ENCODE measurements around the gene GULP1. TPM values are rescaled to one million over a fixed set of nuclear protein-coding genes. Genes with fewer than 3 reads are reported as not detected.
A peak's percentile ranks its signal among the peaks of the same experiment; 100 is the strongest.

Gene GULP1
- total and polyA plus RNA-seq, 11 donors = 1.1 to 8.3 (median 4.7) TPM

- TF ChIP-seq POLR2A (IDR thresholded peaks at IDR 0.05) = no peak
- TF ChIP-seq, protein P1, sequence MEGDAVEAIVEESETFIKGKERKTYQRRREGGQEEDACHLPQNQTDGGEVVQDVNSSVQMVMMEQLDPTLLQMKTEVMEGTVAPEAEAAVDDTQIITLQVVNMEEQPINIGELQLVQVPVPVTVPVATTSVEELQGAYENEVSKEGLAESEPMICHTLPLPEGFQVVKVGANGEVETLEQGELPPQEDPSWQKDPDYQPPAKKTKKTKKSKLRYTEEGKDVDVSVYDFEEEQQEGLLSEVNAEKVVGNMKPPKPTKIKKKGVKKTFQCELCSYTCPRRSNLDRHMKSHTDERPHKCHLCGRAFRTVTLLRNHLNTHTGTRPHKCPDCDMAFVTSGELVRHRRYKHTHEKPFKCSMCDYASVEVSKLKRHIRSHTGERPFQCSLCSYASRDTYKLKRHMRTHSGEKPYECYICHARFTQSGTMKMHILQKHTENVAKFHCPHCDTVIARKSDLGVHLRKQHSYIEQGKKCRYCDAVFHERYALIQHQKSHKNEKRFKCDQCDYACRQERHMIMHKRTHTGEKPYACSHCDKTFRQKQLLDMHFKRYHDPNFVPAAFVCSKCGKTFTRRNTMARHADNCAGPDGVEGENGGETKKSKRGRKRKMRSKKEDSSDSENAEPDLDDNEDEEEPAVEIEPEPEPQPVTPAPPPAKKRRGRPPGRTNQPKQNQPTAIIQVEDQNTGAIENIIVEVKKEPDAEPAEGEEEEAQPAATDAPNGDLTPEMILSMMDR (IDR thresholded peaks at IDR 0.05) = no peak
- H3K9me3 ChIP-seq = no peaks in the 10 kb centered on the region
- H3K27ac ChIP-seq = peak overlapping the region in 6 of 12 donors; percentile 6 to 62 (median 50)
- intact Hi-C loops (cut with DNase I) = no loop called here
- peaks cover 0 to 23% (median 0%) of the 10 kb centered on the region in 12 donors for H3K4me1 ChIP-seq
- H3K27me3 ChIP-seq = no peaks in the 10 kb centered on the region
- DNase-seq (peak in 3 of 5 donors; percentile 29 to 48 (median 30)), ATAC-seq (peak; percentile 64 to 70 (median 67))
- WGBS, 4 donors = 81 to 95% (median 91%) methylated on average over 1 of the region's 1 CpG
- H3K36me3 ChIP-seq = no peaks in the 10 kb centered on the region
- H3K4me3 ChIP-seq = no peak overlapping the region
These were observed 306.9 kb downstream of the GULP1 start for GRCh38 chr2:188598551-188598950.

- Histone ChIP-seq H3K27ac (peak overlapping the region in 6 of 12 donors; percentile 6 to 62 (median 39)), H3K9me3 (no peaks in the 10 kb centered on the region), H3K36me3 (no peaks in the 10 kb centered on the region), H3K27me3 (no peaks in the 10 kb centered on the region), H3K4me1 (peaks cover 0 to 23% (median 0%) of the 10 kb centered on the region in 12 donors), H3K4me3 (no peak overlapping the region)
- ATAC-seq (no peak), DNase-seq (no peak)
- WGBS, 4 donors = 71 to 79% (median 71%) methylated on average over 2 of the region's 2 CpGs
- intact Hi-C loops (cut with DNase I) = no loop called here
- no peak for TF ChIP-seq POLR2A (IDR thresholded peaks at IDR 0.05)
- TF ChIP-seq, protein P1 (IDR thresholded peaks at IDR 0.05) = no peak
These were observed 307.5 kb downstream of the GULP1 start for GRCh38 chr2:188599140-188599539.

GRCh38 chr2:188600536-188601210 is 309.0 kb downstream of the GULP1 start:
- no peak for ATAC-seq
- intact Hi-C loops (cut with DNase I) = no loop called here

DNA sequence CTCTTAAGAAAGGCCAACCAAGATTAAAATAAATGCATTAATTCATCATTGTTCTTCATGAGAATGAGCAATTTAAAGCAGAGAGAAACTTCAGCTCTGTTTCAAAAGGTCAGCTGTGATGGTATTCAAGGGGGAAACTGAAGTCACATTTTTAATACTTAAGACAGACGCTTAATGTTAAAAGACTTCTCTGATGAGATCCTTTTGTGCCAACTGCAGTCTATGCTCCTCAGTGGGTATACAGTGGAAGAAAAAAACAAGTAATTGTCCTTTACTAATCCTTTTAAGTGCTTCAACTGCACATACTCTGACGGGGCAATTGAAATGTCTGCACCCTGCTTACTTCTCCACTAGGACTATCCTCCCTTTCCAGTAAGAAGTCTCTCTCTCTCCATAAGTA is 309.7 kb downstream of the GULP1 start:
- TF ChIP-seq, protein P1 (IDR thresholded peaks at IDR 0.05) = no peak
- no peak for TF ChIP-seq POLR2A (IDR thresholded peaks at IDR 0.05)
- H3K36me3 ChIP-seq = no peaks in the 10 kb centered on the region
- ATAC-seq (no peak), DNase-seq (no peak)
- H3K4me3 ChIP-seq = no peak overlapping the region
- intact Hi-C loops (cut with DNase I) = no loop called here
- no peaks in the 10 kb centered on the region for H3K9me3 ChIP-seq
- WGBS, 4 donors = 80 to 85% (median 82%) methylated on average over 2 of the region's 2 CpGs
- no peak overlapping the region for H3K27ac ChIP-seq
- peaks cover 0 to 23% (median 0%) of the 10 kb centered on the region in 12 donors for H3K4me1 ChIP-seq
- no peaks in the 10 kb centered on the region for H3K27me3 ChIP-seq

More at GRCh38 chr2:188600536-188601210, 309.0 kb downstream of the GULP1 start:
- Histone ChIP-seq H3K27me3 (no peaks in the 10 kb centered on the region), H3K4me1 (peaks cover 0 to 23% (median 0%) of the 10 kb centered on the region in 12 donors), H3K4me3 (no peak overlapping the region), H3K27ac (peak overlapping the region in 1 of 12 donors; percentile 7), H3K9me3 (no peaks in the 10 kb centered on the region), H3K36me3 (no peaks in the 10 kb centered on the region)
- DNase-seq = no peak
- TF ChIP-seq, protein P1 (IDR thresholded peaks at IDR 0.05) = no peak
- no peak for TF ChIP-seq POLR2A (IDR thresholded peaks at IDR 0.05)
- WGBS, 4 donors = 89 to 95% (median 92%) methylated on average over 5 of the region's 5 CpGs
